HG03520 (cell line): ENCODE measurements around the gene PCDH9.
"Not testable (repeated sequence)": the region's sequence is repeated elsewhere in the genome, so short reads cannot be mapped to it uniquely, and the experiment has no call there.

Experiments used
- ATAC-seq: cut with Tn5 transposase; IDR thresholded peaks from one replicate; pipeline ENCODE4 v1.9.1; 2021; ENCODE audit warnings: mild to moderate bottlenecking, moderate library complexity; ENCODE audit not compliant: unreplicated experiment

PCDH9 gene

GRCh38 chr13:66329988-66330451 lies 900.1 kb downstream of the PCDH9 start:
- no peak for ATAC-seq

- ATAC-seq: no peak
Measured at GRCh38 chr13:66328476-66328875, 901.7 kb downstream of the PCDH9 start.

- ATAC-seq: no peak
Measured at GRCh38 chr13:66323745-66324347, 906.3 kb downstream of the PCDH9 start.

GRCh38 chr13:66322936-66323335 lies 907.2 kb downstream of the PCDH9 start:
- no peak for ATAC-seq

GRCh38 chr13:66322193-66322740 lies 907.9 kb downstream of the PCDH9 start:
- ATAC-seq: no peak

GRCh38 chr13:66314911-66315310 lies 915.2 kb downstream of the PCDH9 start:
- no peak for ATAC-seq

- no peak for ATAC-seq
Measured at GRCh38 chr13:66313413-66313812, 916.7 kb downstream of the PCDH9 start.

GRCh38 chr13:66312312-66313087 lies 917.6 kb downstream of the PCDH9 start:
- ATAC-seq: no peak

GRCh38 chr13:66305961-66306617 lies 924.0 kb downstream of the PCDH9 start:
- no peak for ATAC-seq

GRCh38 chr13:66301482-66301881 lies 928.7 kb downstream of the PCDH9 start:
- no peak for ATAC-seq

- no peak for ATAC-seq
Measured at GRCh38 chr13:66301006-66301405, 929.1 kb downstream of the PCDH9 start.

GRCh38 chr13:66296875-66297274 lies 933.3 kb downstream of the PCDH9 start:
- no peak for ATAC-seq

- ATAC-seq: no peak
Measured at GRCh38 chr13:66296328-66296727, 933.8 kb downstream of the PCDH9 start.

GRCh38 chr13:66286806-66287205 lies 943.3 kb downstream of the PCDH9 start:
- not testable (repeated sequence) for ATAC-seq

- ATAC-seq: no peak
Measured at GRCh38 chr13:66275416-66275815, 954.7 kb downstream of the PCDH9 start.

GRCh38 chr13:66273011-66273410 lies 957.1 kb downstream of the PCDH9 start:
- ATAC-seq: no peak

- ATAC-seq: no peak
Measured at GRCh38 chr13:66266761-66267160, 963.4 kb downstream of the PCDH9 start.

GRCh38 chr13:66266348-66266747 lies 963.8 kb downstream of the PCDH9 start:
- no peak for ATAC-seq

- ATAC-seq: no peak
Measured at GRCh38 chr13:66265371-66265770, 964.8 kb downstream of the PCDH9 start.

GRCh38 chr13:66264971-66265370 lies 965.2 kb downstream of the PCDH9 start:
- ATAC-seq: no peak

- ATAC-seq: no peak
Measured at GRCh38 chr13:66262330-66262729, 967.8 kb downstream of the PCDH9 start.

- not testable (repeated sequence) for ATAC-seq
Measured at GRCh38 chr13:66259426-66259825, 970.7 kb downstream of the PCDH9 start.
